ENCODE results near the gene TBC1D7. TPM values are rescaled to one million over a fixed set of nuclear protein-coding genes. Genes with fewer than 3 reads are reported as not detected.

The TBC1D7 gene
- total and polyA plus RNA-seq, 10 of the 15 experiments (the other 5 are each of a cell fraction or from before 2014, with no cell fraction given): 20.1 to 65.9 (median 31.3) TPM

DNA sequence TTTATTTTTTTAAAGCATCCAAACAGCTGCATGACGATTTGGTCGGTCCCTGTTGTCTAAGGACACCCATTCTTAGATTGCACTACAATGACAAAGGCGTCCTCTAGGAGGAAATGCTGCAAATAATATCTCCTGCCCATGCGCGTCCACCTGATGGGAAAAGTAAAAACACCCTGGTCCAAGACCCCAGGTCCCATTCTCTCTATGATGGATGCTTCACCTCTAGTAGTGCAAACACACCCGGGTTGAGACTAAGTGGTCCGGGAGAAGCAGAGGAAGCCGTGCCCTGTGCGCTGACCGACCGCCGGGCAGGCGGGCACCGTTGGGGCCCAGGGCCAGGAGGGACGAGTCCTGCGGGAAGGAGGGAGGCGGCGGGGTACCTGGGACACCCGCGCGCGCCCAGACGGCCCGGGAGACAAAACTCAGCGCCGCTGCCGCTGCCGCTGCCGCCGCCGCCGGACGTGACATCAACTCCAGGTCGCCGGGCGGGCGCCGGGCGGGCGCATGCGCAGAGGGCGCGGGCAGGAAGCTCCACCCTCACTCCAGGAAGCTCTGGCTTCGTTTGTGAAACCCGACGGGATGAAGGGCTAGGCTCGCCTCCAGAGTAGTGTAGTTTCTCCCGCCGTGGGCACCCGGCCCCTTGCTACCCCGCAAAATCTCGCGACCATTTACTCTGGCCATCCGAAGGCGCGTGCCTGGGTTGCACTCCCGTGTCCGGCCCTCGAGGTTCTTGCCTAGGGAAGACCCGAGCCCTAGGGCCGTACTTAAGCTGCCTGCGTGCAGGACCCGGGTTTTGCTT is at the start of gene TBC1D7 (continued):
- TF ChIP-seq EED (IDR thresholded peaks at IDR 0.05; ENCODE audit: low read depth): peak; percentile 36; the same call in 1 of the 2 replicates
- 0 out of 2 replicates have a peak, but pooled peaks have one; percentile 2 for TF ChIP-seq SMC3 (IDR thresholded peaks at IDR 0.05; ENCODE audit: borderline replicate concordance, low read length)
- TF ChIP-seq DPF2 (IDR thresholded peaks at IDR 0.05): 0 out of 2 replicates have a peak, but pooled peaks have one; percentile 48
- TF ChIP-seq POLR2A (IDR thresholded peaks at IDR 0.05; ENCODE audit: low read depth, low read length): peak; percentile 92
- TF ChIP-seq LARP7 (IDR thresholded peaks at IDR 0.05): peak; percentile 92
- TF ChIP-seq, protein P1, sequence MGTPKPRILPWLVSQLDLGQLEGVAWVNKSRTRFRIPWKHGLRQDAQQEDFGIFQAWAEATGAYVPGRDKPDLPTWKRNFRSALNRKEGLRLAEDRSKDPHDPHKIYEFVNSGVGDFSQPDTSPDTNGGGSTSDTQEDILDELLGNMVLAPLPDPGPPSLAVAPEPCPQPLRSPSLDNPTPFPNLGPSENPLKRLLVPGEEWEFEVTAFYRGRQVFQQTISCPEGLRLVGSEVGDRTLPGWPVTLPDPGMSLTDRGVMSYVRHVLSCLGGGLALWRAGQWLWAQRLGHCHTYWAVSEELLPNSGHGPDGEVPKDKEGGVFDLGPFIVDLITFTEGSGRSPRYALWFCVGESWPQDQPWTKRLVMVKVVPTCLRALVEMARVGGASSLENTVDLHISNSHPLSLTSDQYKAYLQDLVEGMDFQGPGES (IDR thresholded peaks at IDR 0.05): peak; percentile 19; the same call in 1 of the 2 replicates
- peak; percentile 90 for TF ChIP-seq IKZF1 (conservative IDR thresholded peaks at IDR 0.05)
- peak; percentile 77 for TF ChIP-seq CREM (IDR thresholded peaks at IDR 0.05; ENCODE audit: low read depth)
- no peak for TF ChIP-seq ZNF207 (IDR thresholded peaks at IDR 0.05; ENCODE audit: borderline replicate concordance)
- TF ChIP-seq, protein P2, sequence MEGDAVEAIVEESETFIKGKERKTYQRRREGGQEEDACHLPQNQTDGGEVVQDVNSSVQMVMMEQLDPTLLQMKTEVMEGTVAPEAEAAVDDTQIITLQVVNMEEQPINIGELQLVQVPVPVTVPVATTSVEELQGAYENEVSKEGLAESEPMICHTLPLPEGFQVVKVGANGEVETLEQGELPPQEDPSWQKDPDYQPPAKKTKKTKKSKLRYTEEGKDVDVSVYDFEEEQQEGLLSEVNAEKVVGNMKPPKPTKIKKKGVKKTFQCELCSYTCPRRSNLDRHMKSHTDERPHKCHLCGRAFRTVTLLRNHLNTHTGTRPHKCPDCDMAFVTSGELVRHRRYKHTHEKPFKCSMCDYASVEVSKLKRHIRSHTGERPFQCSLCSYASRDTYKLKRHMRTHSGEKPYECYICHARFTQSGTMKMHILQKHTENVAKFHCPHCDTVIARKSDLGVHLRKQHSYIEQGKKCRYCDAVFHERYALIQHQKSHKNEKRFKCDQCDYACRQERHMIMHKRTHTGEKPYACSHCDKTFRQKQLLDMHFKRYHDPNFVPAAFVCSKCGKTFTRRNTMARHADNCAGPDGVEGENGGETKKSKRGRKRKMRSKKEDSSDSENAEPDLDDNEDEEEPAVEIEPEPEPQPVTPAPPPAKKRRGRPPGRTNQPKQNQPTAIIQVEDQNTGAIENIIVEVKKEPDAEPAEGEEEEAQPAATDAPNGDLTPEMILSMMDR (IDR thresholded peaks at IDR 0.05 in 2 of 3, conservative IDR thresholded peaks at IDR 0.05 in 1 of 3; ENCODE audit: control insufficient read depth in 2 of 3, extremely low read depth in 1 of 3, insufficient read depth in 1 of 3, low read depth in 3 of 3, low read length in 3 of 3): 0 out of 6 replicates have a peak, but pooled peaks of 1 of the 3 experiments have one; percentile 1
- TF ChIP-seq, protein P3, sequence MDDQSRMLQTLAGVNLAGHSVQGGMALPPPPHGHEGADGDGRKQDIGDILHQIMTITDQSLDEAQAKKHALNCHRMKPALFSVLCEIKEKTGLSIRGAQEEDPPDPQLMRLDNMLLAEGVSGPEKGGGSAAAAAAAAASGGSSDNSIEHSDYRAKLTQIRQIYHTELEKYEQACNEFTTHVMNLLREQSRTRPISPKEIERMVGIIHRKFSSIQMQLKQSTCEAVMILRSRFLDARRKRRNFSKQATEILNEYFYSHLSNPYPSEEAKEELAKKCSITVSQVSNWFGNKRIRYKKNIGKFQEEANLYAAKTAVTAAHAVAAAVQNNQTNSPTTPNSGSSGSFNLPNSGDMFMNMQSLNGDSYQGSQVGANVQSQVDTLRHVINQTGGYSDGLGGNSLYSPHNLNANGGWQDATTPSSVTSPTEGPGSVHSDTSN (IDR thresholded peaks at IDR 0.05; ENCODE audit: insufficient replicate concordance, low read depth, low read length): peak; percentile 8
- TF ChIP-seq YY1 (IDR thresholded peaks at IDR 0.05; ENCODE audit: low read depth, low read length): peak; percentile 41; the same call in 1 of the 2 replicates
- 0 out of 2 replicates have a peak, but pooled peaks have one; percentile 34 for TF ChIP-seq NR2F1 (conservative IDR thresholded peaks at IDR 0.05)
- 0 out of 2 replicates have a peak, but pooled peaks have one; percentile 73 for TF ChIP-seq BACH1 (IDR thresholded peaks at IDR 0.05; ENCODE audit: borderline replicate concordance)
- TF ChIP-seq IRF4 (IDR thresholded peaks at IDR 0.05; ENCODE audit: low read depth, low read length): 0 out of 2 replicates have a peak, but pooled peaks have one; percentile 22
- peak; percentile 93 for TF ChIP-seq POLR2AphosphoS5 (IDR thresholded peaks at IDR 0.05; ENCODE audit: low read length)
- TF ChIP-seq, protein P4, sequence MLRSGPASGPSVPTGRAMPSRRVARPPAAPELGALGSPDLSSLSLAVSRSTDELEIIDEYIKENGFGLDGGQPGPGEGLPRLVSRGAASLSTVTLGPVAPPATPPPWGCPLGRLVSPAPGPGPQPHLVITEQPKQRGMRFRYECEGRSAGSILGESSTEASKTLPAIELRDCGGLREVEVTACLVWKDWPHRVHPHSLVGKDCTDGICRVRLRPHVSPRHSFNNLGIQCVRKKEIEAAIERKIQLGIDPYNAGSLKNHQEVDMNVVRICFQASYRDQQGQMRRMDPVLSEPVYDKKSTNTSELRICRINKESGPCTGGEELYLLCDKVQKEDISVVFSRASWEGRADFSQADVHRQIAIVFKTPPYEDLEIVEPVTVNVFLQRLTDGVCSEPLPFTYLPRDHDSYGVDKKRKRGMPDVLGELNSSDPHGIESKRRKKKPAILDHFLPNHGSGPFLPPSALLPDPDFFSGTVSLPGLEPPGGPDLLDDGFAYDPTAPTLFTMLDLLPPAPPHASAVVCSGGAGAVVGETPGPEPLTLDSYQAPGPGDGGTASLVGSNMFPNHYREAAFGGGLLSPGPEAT (IDR thresholded peaks at IDR 0.05; ENCODE audit: low read depth): 0 out of 2 replicates have a peak, but pooled peaks have one; percentile 35
- TF ChIP-seq STAT3 (IDR thresholded peaks at IDR 0.05; ENCODE audit: low read depth, low read length): no peak

Data from GM12878 (cell line).